Measurements from ENCODE around the gene ABTB1.

- TF ChIP-seq POLR2A (IDR thresholded peaks at IDR 0.05; ENCODE audit: low read depth, low read length): no peak
- no peak for TF ChIP-seq TAF1 (IDR thresholded peaks at IDR 0.05; ENCODE audit: borderline replicate concordance, low read depth, low read length)
- no peak for TF ChIP-seq POLR2AphosphoS5 (IDR thresholded peaks at IDR 0.05; ENCODE audit: low read depth, low read length)
Measured at GRCh38 chr3:127693336-127693843, 20.6 kb downstream of the ABTB1 start.
